HepG2 (cell line): ENCODE results near the gene SLC4A2.

Experiments
- KDM1A ChIP-seq: IDR thresholded peaks from 2 replicates; pipeline ENCODE4 v1.6.1; 2016; ENCODE audit warnings: missing compliant biosample characterization
- NR2F6 ChIP-seq, 2 experiments: IDR thresholded peaks; 2 replicates each; pipeline ENCODE4 v1.6.1; 2016; ENCODE audit warnings: antibody characterized with exemption in 1 of 2, mild to moderate bottlenecking in 1 of 2
- RBAK ChIP-seq: sonication (generic); formaldehyde crosslinking; IDR thresholded peaks from 2 replicates; pipeline ENCODE4 v1.5.1; 2020; ENCODE audit warnings: mild to moderate bottlenecking, missing genetic modification reagents
- SMC3 ChIP-seq: IDR thresholded peaks from 2 replicates; pipeline ENCODE4 v1.6.1; 2011; ENCODE audit warnings: low read length, improper control_type of control experiment
- SP1 ChIP-seq, 2 experiments: fragments of 450-650 bp in 1 of 2; sonication (generic) in 1 of 2; formaldehyde crosslinking in 1 of 2; IDR thresholded peaks; 2 replicates each; pipeline versions ENCODE4 v1.4.0 to v1.6.1; 2016 to 2020; ENCODE audit warnings: missing genetic modification reagents in 1 of 2
- ZNF232 ChIP-seq: sonication (generic); formaldehyde crosslinking; IDR thresholded peaks from 2 replicates; pipeline ENCODE4 v1.4.0; 2020; ENCODE audit warnings: missing genetic modification reagents, borderline replicate concordance
- ZNF251 ChIP-seq: sonication (generic); formaldehyde crosslinking; IDR thresholded peaks from 2 replicates; pipeline ENCODE4 v1.9.0; 2021; ENCODE audit warnings: mild to moderate bottlenecking, missing genetic modification reagents
- TF ChIP-seq, protein P1 (sequence below), 2 experiments: IDR thresholded peaks; 2 replicates each; pipeline ENCODE4 v1.6.1; 2011 to 2012; ENCODE audit warnings: low read length in 2 of 2, borderline replicate concordance in 1 of 2, low read depth in 1 of 2, mild to moderate bottlenecking in 1 of 2, moderate library complexity in 1 of 2
- TF ChIP-seq, protein P2 (sequence below), 2 experiments: sonication (generic) in 1 of 2; formaldehyde crosslinking in 1 of 2; IDR thresholded peaks; 2 replicates each; pipeline versions ENCODE4 v1.5.1 to v1.6.1; 2011 to 2020; ENCODE audit warnings: borderline replicate concordance in 1 of 2, low read depth in 1 of 2, low read length in 1 of 2, mild to moderate bottlenecking in 1 of 2, missing genetic modification reagents in 1 of 2, moderate library complexity in 1 of 2
- TF ChIP-seq, protein P3 (sequence below): sonication (generic); formaldehyde crosslinking; IDR thresholded peaks from 2 replicates; pipeline ENCODE4 v1.5.0; 2020; ENCODE audit warnings: mild to moderate bottlenecking, missing genetic modification reagents

DNA sequence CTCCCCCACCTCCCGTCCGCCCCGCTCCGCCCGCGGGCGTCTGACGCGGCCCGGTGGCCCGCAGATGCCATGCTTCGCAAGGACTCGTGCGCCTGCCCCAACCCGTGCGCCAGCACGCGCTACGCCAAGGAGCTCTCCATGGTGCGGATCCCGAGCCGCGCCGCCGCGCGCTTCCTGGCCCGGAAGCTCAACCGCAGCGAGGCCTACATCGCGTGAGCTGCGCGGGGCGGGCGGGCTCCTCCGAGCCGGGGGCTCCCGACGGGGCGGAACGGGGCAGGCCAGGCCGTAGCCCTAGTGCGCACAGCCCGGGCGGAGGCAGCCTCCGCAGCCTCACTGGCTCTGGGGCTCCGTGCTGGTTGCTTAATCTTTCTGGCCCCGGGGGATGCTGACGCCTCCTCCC, 8.3 kb upstream of the SLC4A2 start:
- no peak for TF ChIP-seq SMC3
- no peak for TF ChIP-seq ZNF232 (CRISPR knock-in tag)
- TF ChIP-seq, protein P1, sequence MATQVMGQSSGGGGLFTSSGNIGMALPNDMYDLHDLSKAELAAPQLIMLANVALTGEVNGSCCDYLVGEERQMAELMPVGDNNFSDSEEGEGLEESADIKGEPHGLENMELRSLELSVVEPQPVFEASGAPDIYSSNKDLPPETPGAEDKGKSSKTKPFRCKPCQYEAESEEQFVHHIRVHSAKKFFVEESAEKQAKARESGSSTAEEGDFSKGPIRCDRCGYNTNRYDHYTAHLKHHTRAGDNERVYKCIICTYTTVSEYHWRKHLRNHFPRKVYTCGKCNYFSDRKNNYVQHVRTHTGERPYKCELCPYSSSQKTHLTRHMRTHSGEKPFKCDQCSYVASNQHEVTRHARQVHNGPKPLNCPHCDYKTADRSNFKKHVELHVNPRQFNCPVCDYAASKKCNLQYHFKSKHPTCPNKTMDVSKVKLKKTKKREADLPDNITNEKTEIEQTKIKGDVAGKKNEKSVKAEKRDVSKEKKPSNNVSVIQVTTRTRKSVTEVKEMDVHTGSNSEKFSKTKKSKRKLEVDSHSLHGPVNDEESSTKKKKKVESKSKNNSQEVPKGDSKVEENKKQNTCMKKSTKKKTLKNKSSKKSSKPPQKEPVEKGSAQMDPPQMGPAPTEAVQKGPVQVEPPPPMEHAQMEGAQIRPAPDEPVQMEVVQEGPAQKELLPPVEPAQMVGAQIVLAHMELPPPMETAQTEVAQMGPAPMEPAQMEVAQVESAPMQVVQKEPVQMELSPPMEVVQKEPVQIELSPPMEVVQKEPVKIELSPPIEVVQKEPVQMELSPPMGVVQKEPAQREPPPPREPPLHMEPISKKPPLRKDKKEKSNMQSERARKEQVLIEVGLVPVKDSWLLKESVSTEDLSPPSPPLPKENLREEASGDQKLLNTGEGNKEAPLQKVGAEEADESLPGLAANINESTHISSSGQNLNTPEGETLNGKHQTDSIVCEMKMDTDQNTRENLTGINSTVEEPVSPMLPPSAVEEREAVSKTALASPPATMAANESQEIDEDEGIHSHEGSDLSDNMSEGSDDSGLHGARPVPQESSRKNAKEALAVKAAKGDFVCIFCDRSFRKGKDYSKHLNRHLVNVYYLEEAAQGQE (IDR thresholded peaks at IDR 0.05; ENCODE audit: borderline replicate concordance in 1 of 2, low read depth in 1 of 2, low read length in 2 of 2), result peak; percentile 81 to 91
- TF ChIP-seq ZNF251, result no peak
- no peak for TF ChIP-seq SP1 (IDR thresholded peaks at IDR 0.05)
- TF ChIP-seq SP1 (CRISPR knock-in tag; IDR thresholded peaks at IDR 0.05), result no peak
- TF ChIP-seq, protein P2, sequence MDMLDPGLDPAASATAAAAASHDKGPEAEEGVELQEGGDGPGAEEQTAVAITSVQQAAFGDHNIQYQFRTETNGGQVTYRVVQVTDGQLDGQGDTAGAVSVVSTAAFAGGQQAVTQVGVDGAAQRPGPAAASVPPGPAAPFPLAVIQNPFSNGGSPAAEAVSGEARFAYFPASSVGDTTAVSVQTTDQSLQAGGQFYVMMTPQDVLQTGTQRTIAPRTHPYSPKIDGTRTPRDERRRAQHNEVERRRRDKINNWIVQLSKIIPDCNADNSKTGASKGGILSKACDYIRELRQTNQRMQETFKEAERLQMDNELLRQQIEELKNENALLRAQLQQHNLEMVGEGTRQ (IDR thresholded peaks at IDR 0.05; ENCODE audit: low read depth, low read length), result no peak
- TF ChIP-seq, protein P2 (CRISPR knock-in tag; IDR thresholded peaks at IDR 0.05; ENCODE audit: borderline replicate concordance), result no peak
- TF ChIP-seq, protein P3, sequence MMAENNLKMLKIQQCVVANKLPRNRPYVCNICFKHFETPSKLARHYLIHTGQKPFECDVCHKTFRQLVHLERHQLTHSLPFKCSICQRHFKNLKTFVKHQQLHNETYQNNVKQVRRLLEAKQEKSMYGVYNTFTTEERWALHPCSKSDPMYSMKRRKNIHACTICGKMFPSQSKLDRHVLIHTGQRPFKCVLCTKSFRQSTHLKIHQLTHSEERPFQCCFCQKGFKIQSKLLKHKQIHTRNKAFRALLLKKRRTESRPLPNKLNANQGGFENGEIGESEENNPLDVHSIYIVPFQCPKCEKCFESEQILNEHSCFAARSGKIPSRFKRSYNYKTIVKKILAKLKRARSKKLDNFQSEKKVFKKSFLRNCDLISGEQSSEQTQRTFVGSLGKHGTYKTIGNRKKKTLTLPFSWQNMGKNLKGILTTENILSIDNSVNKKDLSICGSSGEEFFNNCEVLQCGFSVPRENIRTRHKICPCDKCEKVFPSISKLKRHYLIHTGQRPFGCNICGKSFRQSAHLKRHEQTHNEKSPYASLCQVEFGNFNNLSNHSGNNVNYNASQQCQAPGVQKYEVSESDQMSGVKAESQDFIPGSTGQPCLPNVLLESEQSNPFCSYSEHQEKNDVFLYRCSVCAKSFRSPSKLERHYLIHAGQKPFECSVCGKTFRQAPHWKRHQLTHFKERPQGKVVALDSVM (CRISPR knock-in tag), result no peak
- TF ChIP-seq KDM1A (CRISPR knock-in tag), result no peak
- TF ChIP-seq NR2F6 (IDR thresholded peaks at IDR 0.05), result no peak
- no peak for TF ChIP-seq NR2F6 (CRISPR knock-in tag; IDR thresholded peaks at IDR 0.05)
- no peak for TF ChIP-seq RBAK (CRISPR knock-in tag)
